ENCODE results near the gene CD300C.
A peak's percentile ranks its signal among the peaks of the same experiment; 100 is the strongest.

CD300C gene

DNA sequence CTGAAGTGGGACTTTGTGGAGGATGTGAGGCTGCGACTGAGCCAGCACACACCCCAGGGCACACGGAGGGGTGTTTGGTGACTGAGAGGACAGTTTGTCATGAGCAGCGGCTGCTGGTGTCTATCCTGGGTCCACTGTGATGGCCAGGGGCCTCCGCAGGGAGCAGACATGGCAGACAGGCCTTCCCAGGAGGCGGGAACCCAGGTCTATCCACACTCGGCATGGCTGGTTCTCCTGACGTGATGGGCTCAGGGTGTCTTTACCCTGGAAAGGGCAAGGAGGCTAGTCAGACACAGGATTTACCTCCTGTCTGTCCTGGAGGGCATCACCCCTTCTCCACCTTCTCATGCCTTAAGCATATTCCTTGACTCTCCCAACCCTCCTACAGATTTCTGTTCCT is 671 bp upstream of the CD300C start:
- Histone ChIP-seq H3K4me1 (peaks cover 49% of the 10 kb centered on the region), H3K27ac (peak overlapping the region; percentile 59), H3K9ac (no peak overlapping the region), H3K27me3 (no peaks in the 10 kb centered on the region), H3K36me3 (no peaks in the 10 kb centered on the region), H3K9me3 (no peaks in the 10 kb centered on the region), H3K4me3 (no peak overlapping the region), H3K4me2 (peak overlapping the region; percentile 73), H4K20me1 (no peaks in the 10 kb centered on the region)
- no peak for TF ChIP-seq Cebpa-rat (IDR thresholded peaks at IDR 0.05)

DNA sequence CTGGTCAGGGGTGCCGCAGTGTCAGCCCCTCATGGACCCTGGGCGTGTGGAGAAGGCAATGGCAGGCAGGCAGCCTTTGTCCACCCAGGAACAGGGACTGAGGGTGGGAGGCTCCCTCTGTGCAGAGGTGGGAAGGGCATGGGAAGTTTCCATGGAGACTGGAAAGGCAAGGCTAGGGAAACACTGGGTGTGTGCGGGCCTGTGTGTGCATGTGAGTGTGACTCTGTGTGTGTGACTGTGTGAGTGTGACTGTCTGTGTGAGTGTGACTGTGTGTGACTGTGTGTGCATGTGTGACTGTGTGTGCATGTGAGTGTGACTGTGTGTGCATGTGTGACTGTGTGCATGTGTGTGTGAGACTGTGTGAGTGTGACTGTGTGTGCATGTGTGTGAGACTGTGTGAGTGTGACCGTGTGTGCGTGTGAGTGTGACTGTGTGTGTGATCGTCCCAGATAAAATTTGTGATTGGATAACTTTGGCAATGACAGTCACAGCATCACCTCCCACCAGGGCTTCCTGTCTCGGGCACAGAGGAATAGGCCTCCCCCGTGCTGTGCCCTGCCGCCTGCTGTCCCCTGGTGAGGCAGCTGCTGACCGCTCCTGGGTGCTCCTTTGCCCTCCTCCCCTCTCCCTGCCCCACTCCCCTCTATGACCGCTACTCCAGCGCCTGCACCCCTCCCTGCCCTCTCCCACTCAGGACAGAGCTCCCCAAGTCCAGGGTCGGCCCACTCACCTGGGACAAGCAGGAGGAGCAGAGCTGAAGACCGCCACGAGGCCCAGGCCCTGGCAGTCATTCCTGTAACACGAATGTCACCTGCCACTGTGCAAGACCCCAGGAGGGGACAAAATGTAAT is 698 bp downstream of the CD300C start:
- no peak overlapping the region for H3K4me3 ChIP-seq
- H3K27ac ChIP-seq, result peak overlapping the region; percentile 59
- H3K9ac ChIP-seq, result no peak overlapping the region
- H3K9me3 ChIP-seq, result no peaks in the 10 kb centered on the region
- no peak for TF ChIP-seq Cebpa-rat (IDR thresholded peaks at IDR 0.05)
- H4K20me1 ChIP-seq, result no peaks in the 10 kb centered on the region
- H3K4me2 ChIP-seq, result peak overlapping the region; percentile 73
- peaks cover 49% of the 10 kb centered on the region for H3K4me1 ChIP-seq
- no peaks in the 10 kb centered on the region for H3K27me3 ChIP-seq
- H3K36me3 ChIP-seq, result no peaks in the 10 kb centered on the region

DNA sequence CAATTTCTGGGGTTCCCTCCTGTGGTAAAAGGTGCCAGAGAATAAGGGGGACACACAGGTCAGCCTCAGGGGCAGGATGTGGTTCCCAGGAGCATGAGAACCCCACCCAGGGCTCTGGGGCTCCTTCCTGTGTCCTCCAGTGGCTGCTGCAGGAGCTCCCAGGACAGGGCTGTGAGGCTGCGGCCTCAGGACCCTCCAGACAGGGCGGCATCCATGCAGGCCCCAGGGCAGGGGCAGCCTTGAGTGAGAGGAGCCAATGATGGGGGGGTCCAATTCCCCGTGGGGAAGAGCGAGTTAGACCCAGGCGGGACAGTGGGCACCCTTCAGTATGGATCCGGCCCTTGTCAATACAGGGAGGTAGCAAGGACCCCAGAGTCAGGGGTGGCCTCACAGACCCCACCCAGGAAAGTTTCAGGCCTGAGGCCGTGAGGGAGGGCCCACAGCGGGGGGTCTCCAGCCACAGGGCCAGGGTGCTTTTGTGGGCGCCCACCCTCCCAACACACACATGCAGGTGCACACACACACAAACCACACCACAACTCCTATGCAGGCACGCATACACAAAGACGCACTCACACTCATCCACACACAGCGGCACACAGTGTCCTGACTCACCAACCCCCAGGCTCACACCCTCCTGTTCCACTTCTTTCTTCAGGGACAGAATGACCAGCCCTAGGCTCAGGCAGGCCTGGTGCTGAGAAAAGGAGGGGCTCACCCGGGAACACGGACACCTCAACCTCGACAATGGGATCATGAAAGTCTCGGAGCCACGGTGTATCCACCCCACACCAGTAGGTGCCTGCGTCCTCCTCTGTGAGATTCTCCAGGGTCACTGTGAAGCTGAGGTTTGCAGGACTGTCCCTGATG is 1.8 kb downstream of the CD300C start:
- Histone ChIP-seq H4K20me1 (no peaks in the 10 kb centered on the region), H3K9ac (no peak overlapping the region), H3K27me3 (no peaks in the 10 kb centered on the region), H3K9me3 (no peaks in the 10 kb centered on the region), H3K4me3 (no peak overlapping the region), H3K4me1 (peaks cover 46% of the 10 kb centered on the region), H3K36me3 (no peaks in the 10 kb centered on the region), H3K4me2 (no peak overlapping the region), H3K27ac (no peak overlapping the region)
- no peak for TF ChIP-seq Cebpa-rat (IDR thresholded peaks at IDR 0.05)

DNA sequence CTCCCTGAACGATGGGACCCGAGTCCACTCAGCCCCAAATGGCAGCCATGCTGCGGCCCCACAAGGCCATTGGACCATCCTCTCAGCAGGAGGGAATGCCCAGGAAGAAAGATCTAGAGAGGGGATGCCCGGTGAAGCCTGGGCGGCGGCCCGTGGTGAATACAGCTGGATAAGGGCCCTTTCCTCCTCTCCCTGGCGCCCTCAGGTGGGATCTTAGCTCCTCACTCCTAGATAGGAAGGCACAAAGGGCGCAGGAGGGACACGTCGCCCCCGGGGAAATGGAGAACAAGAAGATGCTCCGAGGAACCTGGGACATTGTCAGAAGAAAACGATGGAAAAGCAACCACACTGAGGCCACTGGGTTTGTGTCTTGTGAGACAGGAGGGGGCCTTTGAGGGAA is 2.5 kb downstream of the CD300C start:
- no peaks in the 10 kb centered on the region for H3K27me3 ChIP-seq
- H3K9ac ChIP-seq, result no peak overlapping the region
- no peaks in the 10 kb centered on the region for H3K36me3 ChIP-seq
- no peak for TF ChIP-seq Cebpa-rat (IDR thresholded peaks at IDR 0.05)
- no peaks in the 10 kb centered on the region for H4K20me1 ChIP-seq
- H3K4me2 ChIP-seq, result no peak overlapping the region
- H3K4me3 ChIP-seq, result no peak overlapping the region
- H3K27ac ChIP-seq, result no peak overlapping the region
- H3K9me3 ChIP-seq, result no peaks in the 10 kb centered on the region
- peaks cover 38% of the 10 kb centered on the region for H3K4me1 ChIP-seq

DNA sequence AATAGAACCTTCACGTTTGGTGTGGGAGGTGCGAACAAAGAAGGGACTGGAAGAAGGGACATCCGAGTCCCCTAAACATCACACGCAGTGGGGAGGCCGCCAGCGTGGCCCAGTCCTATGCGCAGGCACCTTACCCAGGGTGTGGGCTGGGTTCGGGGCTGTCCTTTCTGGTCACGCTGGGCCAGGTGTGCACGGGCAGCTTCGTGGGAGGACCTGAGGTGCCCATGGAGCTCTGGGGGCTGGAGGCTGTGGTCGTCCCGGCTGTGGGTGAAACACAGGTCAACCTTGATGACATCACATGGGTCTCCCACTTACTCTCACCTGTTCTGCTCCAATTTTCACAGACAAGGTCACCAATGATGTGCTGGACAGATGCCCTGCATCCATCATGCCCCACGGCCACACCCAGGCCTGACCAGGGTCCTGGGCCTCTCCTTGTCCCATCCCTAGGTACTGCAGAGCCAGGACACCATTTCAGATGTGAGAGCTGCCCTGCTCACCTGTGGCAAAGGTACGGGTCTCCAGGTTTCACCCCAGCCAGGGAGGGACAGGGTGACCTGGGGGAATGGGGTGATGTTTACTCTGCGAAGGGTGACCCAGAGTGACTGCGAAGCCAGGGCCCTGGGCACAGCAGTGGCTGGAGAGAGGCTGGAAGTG is 3.1 kb downstream of the CD300C start:
- Histone ChIP-seq H3K4me2 (no peak overlapping the region), H3K27me3 (no peaks in the 10 kb centered on the region), H3K36me3 (no peaks in the 10 kb centered on the region), H3K9me3 (no peaks in the 10 kb centered on the region), H3K4me3 (no peak overlapping the region), H3K27ac (no peak overlapping the region), H3K9ac (no peak overlapping the region), H3K4me1 (peaks cover 33% of the 10 kb centered on the region), H4K20me1 (no peaks in the 10 kb centered on the region)
- no peak for TF ChIP-seq Cebpa-rat (IDR thresholded peaks at IDR 0.05)

DNA sequence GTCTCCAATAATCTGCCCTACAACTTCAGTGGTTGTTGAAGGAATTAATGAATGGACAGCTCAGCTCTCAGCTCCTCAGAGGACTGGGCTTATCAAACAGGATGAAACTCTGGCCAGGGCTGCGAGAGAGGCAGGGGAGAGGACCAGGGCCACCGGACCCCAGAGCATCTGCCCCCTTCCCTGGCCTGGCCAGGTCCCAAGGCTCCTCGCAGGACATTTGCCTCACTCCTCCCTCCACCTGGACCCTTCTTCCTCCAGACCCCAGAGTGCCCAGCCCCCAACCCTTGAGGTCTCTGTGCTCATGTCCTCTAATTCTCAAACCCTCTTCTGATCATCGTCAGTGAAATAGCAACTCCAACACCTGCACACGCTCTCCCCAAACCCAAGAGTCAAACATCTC is 3.7 kb downstream of the CD300C start:
- Histone ChIP-seq H3K4me2 (no peak overlapping the region), H3K4me3 (no peak overlapping the region), H3K9ac (no peak overlapping the region), H3K9me3 (no peaks in the 10 kb centered on the region), H3K4me1 (peaks cover 26% of the 10 kb centered on the region), H3K27ac (no peak overlapping the region), H3K36me3 (no peaks in the 10 kb centered on the region), H4K20me1 (no peaks in the 10 kb centered on the region), H3K27me3 (no peaks in the 10 kb centered on the region)
- TF ChIP-seq Cebpa-rat (IDR thresholded peaks at IDR 0.05), result no peak

DNA sequence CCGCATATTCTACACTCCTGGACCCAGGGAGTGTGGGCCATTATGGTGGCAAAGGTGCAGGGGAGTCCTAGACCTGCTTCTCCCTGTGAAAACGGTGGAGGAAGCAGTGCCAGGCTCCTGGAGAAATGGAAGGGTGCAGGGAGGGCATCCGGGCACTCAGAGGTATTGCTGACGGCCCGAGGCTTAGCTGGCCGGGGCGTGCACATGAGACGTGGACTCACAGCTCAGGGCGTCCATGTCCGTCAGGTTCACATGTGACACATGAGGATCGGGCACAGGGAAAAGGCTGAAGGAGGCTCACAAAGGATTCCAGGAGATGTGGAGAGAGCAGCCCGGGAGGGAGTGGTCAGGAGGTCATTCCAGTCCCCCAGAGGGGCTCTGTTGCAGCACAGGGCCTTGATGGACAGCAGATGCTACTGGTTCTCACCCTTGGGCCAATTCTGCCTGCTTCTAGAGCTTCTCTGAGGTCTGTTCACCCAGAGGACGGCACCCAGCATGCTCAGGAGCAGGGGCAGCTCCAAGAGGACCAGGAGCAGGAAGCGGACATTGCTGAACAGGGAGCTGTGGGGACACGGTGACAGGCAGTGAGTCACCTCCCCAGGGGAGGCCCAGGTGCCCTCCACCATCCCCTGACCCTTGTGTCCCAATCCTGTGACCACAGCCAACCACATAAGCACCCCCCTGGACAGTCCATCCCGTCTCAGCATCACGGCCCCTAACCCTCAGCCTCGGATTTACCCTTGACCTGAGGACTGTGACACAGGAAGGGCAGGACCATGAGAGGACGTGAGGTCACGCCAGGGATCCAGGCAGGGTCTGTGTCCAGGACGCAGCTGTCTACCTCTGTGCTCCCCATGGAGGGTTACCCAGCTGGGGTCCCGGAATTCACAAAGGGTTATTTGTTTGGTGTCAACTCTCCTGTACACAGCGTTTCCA is 4.5 kb downstream of the CD300C start:
- no peak overlapping the region for H3K27ac ChIP-seq
- H3K9me3 ChIP-seq, result no peaks in the 10 kb centered on the region
- H3K4me2 ChIP-seq, result no peak overlapping the region
- H3K4me1 ChIP-seq, result peaks cover 19% of the 10 kb centered on the region
- no peaks in the 10 kb centered on the region for H3K36me3 ChIP-seq
- no peak overlapping the region for H3K4me3 ChIP-seq
- no peak for TF ChIP-seq Cebpa-rat (IDR thresholded peaks at IDR 0.05)
- H3K27me3 ChIP-seq, result no peaks in the 10 kb centered on the region
- no peaks in the 10 kb centered on the region for H4K20me1 ChIP-seq
- no peak overlapping the region for H3K9ac ChIP-seq

DNA sequence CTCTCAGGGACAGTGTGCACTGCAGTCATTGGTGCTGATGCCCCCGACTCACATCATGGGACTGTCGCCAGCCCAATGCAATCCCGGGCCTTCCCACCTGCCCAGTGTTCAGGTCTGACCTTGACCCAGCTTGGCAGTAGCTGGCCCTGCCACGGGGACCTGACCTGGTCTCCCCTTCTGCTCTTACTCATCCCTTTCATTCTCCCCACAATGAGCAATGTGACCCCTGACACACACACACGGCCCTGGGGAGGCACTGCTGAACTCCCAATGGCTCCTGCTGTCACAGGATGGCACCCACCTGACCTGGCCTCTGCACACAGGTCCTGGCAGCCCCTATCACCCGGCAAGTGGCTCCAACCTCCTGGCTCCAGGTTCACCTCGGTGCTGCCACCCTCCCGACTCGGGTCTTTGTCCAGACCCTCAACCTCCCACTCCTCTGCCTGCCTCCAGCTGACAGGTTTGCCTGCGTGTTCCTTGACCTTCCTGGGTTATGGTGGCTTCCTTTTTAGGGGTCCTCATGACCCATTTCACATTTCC is 6.6 kb downstream of the CD300C start:
- Histone ChIP-seq H3K4me2 (no peak overlapping the region), H3K4me3 (no peak overlapping the region), H3K27me3 (no peaks in the 10 kb centered on the region), H4K20me1 (no peaks in the 10 kb centered on the region), H3K36me3 (no peaks in the 10 kb centered on the region), H3K9me3 (no peaks in the 10 kb centered on the region), H3K4me1 (no peaks in the 10 kb centered on the region), H3K9ac (no peak overlapping the region), H3K27ac (no peak overlapping the region)
- TF ChIP-seq Cebpa-rat (IDR thresholded peaks at IDR 0.05), result no peak

DNA sequence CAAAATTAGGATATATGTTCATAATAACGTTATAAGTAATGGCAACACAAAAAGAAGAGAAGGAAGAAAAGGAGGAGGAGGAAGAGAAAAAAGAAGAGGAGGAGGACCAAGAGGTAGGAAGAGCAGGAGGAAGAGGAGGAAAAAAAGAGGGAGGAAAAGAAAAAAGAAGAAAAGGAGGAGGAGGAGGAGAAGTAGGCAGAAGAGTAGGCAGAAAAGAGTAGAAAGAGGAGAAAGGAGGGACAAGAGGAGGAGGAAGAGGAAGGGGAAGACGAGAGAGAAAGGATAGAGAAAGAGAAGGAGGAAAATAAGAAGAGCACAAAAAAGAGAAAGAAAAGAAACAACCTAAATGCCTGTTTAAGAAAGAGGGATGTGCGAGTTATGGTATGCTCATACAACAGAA is 9.0 kb downstream of the CD300C start:
- TF ChIP-seq Cebpa-rat (IDR thresholded peaks at IDR 0.05), result no peak
- Histone ChIP-seq H3K9me3 (no peaks in the 10 kb centered on the region), H3K4me2 (no peak overlapping the region), H3K4me3 (no peak overlapping the region), H3K4me1 (peaks cover 12% of the 10 kb centered on the region), H3K36me3 (no peaks in the 10 kb centered on the region), H4K20me1 (no peaks in the 10 kb centered on the region), H3K27ac (no peak overlapping the region), H3K9ac (no peak overlapping the region), H3K27me3 (no peaks in the 10 kb centered on the region)
